HCT116 (cell line): ENCODE data around the gene TAC3. TPM values are rescaled to one million over a fixed set of nuclear protein-coding genes. Genes with fewer than 3 reads are reported as not detected.

Experiments used
- ATAC-seq: fragments of 200-7000 bp; cut with Tn5 transposase; 2 replicates; pipeline ENCODE4 v1.9.1; 2020; ENCODE audit warnings: mild to moderate bottlenecking, moderate library complexity
- BruUV-seq: library from RNA; stranded (reverse); fragments of 400-500 nt; replicated peaks from 2 replicates; lab custom pipeline; 2021; lab: Mats Ljungman, UMichigan
- CTCF ChIA-PET: fragments of 300-600 bp; sonication (Branson Sonifier 250); formaldehyde crosslinking; loops from one replicate; lab custom pipeline; 2021; ENCODE audit warnings: antibody characterized with exemption; lab: Charles Lee
- POLR2A ChIA-PET: fragments of 300-600, 350-600 bp; sonication (Branson Sonifier 250); formaldehyde crosslinking; loops from one replicate; lab custom pipeline; 2021; ENCODE audit warnings: antibody characterized with exemption; lab: Charles Lee
- RAD21 ChIA-PET, 2 experiments: fragments of 300-600 bp; sonication (Branson Sonifier 250); formaldehyde crosslinking; loops; one replicate each; lab custom pipeline; 2023; ENCODE audit warnings: low total read pairs in 2 of 2; ENCODE audit not compliant: uncharacterized antibody in 2 of 2, unreplicated experiment in 2 of 2, low non-redundant PET in 1 of 2; lab: Charles Lee
- DNase-seq: peaks from one replicate; pipeline ENCODE4 v3.0.0-alpha.2; 2010; ENCODE audit warnings: low read depth, low spot score
- H2AFZ ChIP-seq: fragments of 200-600 bp; shearing (Covaris generic), sonication (generic); 2 replicates; pipeline ENCODE4 v1.6.1; 2017; ENCODE audit warnings: low read depth, mixed run types, mixed read lengths, antibody characterized with exemption, low read length; ENCODE audit not compliant: poor library complexity, severe bottlenecking
- H3K27ac ChIP-seq: 2 replicates; pipeline ENCODE4 v1.5.1; 2012; ENCODE audit warnings: low read depth, low read length
- H3K27me3 ChIP-seq: fragments of 200-600 bp; sonication (generic); 2 replicates; pipeline ENCODE4 v1.6.1; 2016; ENCODE audit warnings: mixed run types, low read length, mixed read lengths; ENCODE audit not compliant: insufficient read depth
- H3K36me3 ChIP-seq, 2 experiments: fragments of 200-500 bp in 1 of 2; fragments of 200-600 bp in 1 of 2; sonication (Bioruptor generic) in 1 of 2; sonication (generic) in 1 of 2; 2 replicates each; pipeline versions ENCODE4 v1.5.1 to v1.6.1; 2014 to 2016; ENCODE audit warnings: low read length in 2 of 2, inconsistent platforms in 1 of 2, mixed read lengths in 1 of 2, mixed run types in 1 of 2; ENCODE audit not compliant: insufficient read depth in 2 of 2, control insufficient read depth in 1 of 2
- H3K4me1 ChIP-seq, 2 experiments: fragments of 200-600 bp in 1 of 2; sonication (generic) in 1 of 2; 2 replicates each; pipeline versions ENCODE4 v1.5.1 to v1.6.1; 2012 to 2017; ENCODE audit warnings: low read length in 2 of 2, inconsistent platforms in 1 of 2, mild to moderate bottlenecking in 1 of 2, mixed read lengths in 1 of 2, mixed run types in 1 of 2, moderate library complexity in 1 of 2; ENCODE audit not compliant: insufficient read depth in 2 of 2, control insufficient read depth in 1 of 2
- H3K4me2 ChIP-seq: fragments of 200-600 bp; sonication (generic); 2 replicates; pipeline ENCODE4 v1.6.1; 2017; ENCODE audit warnings: mixed run types, low read length, mixed read lengths
- H3K4me3 ChIP-seq, 2 experiments: fragments of 200-600 bp in 1 of 2; sonication (generic) in 1 of 2; replicated peaks in 1 of 2; 2 replicates each; pipeline ENCODE4 v1.5.1; 2011 to 2016; ENCODE audit warnings: low read length in 2 of 2, control low read depth in 1 of 2, low read depth in 1 of 2, mild to moderate bottlenecking in 1 of 2, mixed read lengths in 1 of 2, mixed run types in 1 of 2
- H3K79me2 ChIP-seq: fragments of 200-600 bp; sonication (generic); 2 replicates; pipeline ENCODE4 v1.6.1; 2017; ENCODE audit warnings: mild to moderate bottlenecking, mixed run types, low read length, moderate library complexity, mixed read lengths; ENCODE audit not compliant: insufficient read depth
- H3K9ac ChIP-seq: fragments of 200-600 bp; sonication (generic); 2 replicates; pipeline ENCODE4 v1.6.1; 2016; ENCODE audit warnings: low read length, mixed read lengths
- H3K9me2 ChIP-seq: fragments of 200-600 bp; sonication (generic), shearing (Covaris generic); 2 replicates; pipeline ENCODE4 v1.6.1; 2017; ENCODE audit warnings: mixed run types, mild to moderate bottlenecking, moderate library complexity; ENCODE audit not compliant: insufficient read depth
- H3K9me3 ChIP-seq, 2 experiments: fragments of 200-500 bp in 1 of 2; fragments of 200-600 bp in 1 of 2; sonication (Bioruptor generic) in 1 of 2; sonication (generic) in 1 of 2; 2 replicates each; pipeline ENCODE4 v1.6.1; 2014 to 2017; ENCODE audit warnings: low read length in 2 of 2, mixed read lengths in 2 of 2, inconsistent platforms in 1 of 2, low read depth in 1 of 2, mild to moderate bottlenecking in 1 of 2, mixed run types in 1 of 2, moderate library complexity in 1 of 2; ENCODE audit not compliant: control insufficient read depth in 1 of 2, insufficient read depth in 1 of 2
- H4K20me1 ChIP-seq: fragments of 200-600 bp; sonication (generic), shearing (Covaris generic); 2 replicates; pipeline ENCODE4 v1.6.1; 2017; ENCODE audit warnings: mixed run types, mild to moderate bottlenecking, moderate library complexity; ENCODE audit not compliant: insufficient read depth
- ATF3 ChIP-seq: IDR thresholded peaks from 2 replicates; pipeline ENCODE4 v1.6.1; 2012
- CBX3 ChIP-seq: IDR thresholded peaks from 2 replicates; pipeline ENCODE4 v1.6.1; 2012; ENCODE audit warnings: low read depth
- CEBPB ChIP-seq: IDR thresholded peaks from 2 replicates; pipeline ENCODE4 v1.6.1; 2012; ENCODE audit warnings: low read depth
- EZH2phosphoT487 ChIP-seq: fragments of 200-600 bp; IDR thresholded peaks from 2 replicates; pipeline ENCODE4 v1.6.1; 2018; ENCODE audit warnings: antibody characterized with exemption, borderline replicate concordance
- JUND ChIP-seq: IDR thresholded peaks from 2 replicates; pipeline ENCODE4 v1.6.1; 2012
- REST ChIP-seq: IDR thresholded peaks from 2 replicates; pipeline ENCODE4 v1.6.1; 2012; ENCODE audit warnings: low read depth
- SP1 ChIP-seq: IDR thresholded peaks from 2 replicates; pipeline ENCODE4 v1.6.1; 2012; ENCODE audit warnings: low read depth
- SRF ChIP-seq: IDR thresholded peaks from 2 replicates; pipeline ENCODE4 v1.6.1; 2012; ENCODE audit warnings: low read depth
- TCF7L2 ChIP-seq: IDR thresholded peaks from 2 replicates; pipeline ENCODE4 v1.7.0; 2011; ENCODE audit warnings: borderline replicate concordance, inconsistent platforms; ENCODE audit not compliant: insufficient read depth, insufficient read length; ENCODE audit errors: extremely low read depth
- ZBTB33 ChIP-seq: IDR thresholded peaks from 2 replicates; pipeline ENCODE4 v1.6.1; 2011; ENCODE audit warnings: mild to moderate bottlenecking, low read length, moderate library complexity; ENCODE audit not compliant: insufficient replicate concordance; ENCODE audit errors: extremely low read depth
- intact Hi-C: fragments of 100-400 bp; cut with micrococcal nuclease; formaldehyde crosslinking; loops from 2 replicates; pipeline ENCODE4 v1.10.0; 2022
- total RNA-seq: library from RNA; stranded (reverse); gene quantifications from one replicate; pipeline ENCODE4 v1.2.1, GENCODE V29; 2021; ENCODE audit not compliant: unreplicated experiment

TAC3 gene
- total RNA-seq, 1 experiment from 2014 or later, result not detected

DNA sequence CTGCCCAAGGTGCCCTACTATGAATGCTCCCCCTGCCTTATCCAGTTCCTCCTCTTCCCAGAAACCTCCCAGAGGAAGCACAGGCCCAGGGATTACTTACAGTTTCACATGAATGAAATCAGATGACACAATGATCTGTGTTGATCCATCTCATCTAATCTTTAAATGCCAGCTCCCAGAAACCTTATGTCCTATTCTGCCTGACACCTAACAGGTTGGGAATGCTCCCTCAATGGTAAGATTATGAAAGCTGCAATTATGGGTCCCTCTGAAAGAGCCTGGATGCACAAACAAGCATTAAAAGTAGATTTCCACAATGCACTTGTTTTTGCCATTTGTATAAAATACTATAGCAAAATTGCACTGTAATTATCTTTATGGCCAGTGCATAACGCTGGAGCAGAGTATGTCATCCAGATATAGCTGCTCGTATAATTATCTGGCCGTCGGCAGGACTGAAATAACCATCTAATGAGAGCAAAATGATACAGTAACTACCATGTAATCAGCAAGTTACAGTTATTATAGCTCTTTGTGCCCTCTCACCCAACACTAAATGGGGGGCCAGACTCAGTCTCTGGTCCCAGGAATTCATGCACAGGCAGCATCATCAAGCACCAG, 5.6 kb downstream of the TAC3 start:
- Histone ChIP-seq H3K9ac (no peak overlapping the region), H3K36me3 (no peaks in the 10 kb centered on the region), H3K4me3 (no peak overlapping the region), H2AFZ (no peak overlapping the region), H4K20me1 (no peaks in the 10 kb centered on the region), H3K9me3 (no peaks in the 10 kb centered on the region), H3K4me2 (no peak overlapping the region), H3K4me1 (peaks cover 0 to 15% of the 10 kb centered on the region in 2 experiments; a peak in 2 of 4 replicates), H3K27me3 (peaks cover 25% of the 10 kb centered on the region; the same call in 1 of the 2 replicates), H3K27ac (no peak overlapping the region), H3K9me2 (no peaks in the 10 kb centered on the region), H3K79me2 (peaks cover 4% of the 10 kb centered on the region)
- ChIA-PET CTCF (interaction anchor here (0.9 kb wide), 1 partner anchor 9 kb away, joined by 3 read pairs; no protein-coding TSS in a partner anchor), POLR2A (no interaction called here), RAD21 (no interaction called here)
- TF ChIP-seq CEBPB (no peak), SRF (no peak), EZH2phosphoT487 (no peak), SP1 (no peak), TCF7L2 (no peak), JUND (no peak), REST (no peak), ATF3 (no peak), ZBTB33 (no peak), CBX3 (no peak)
- intact Hi-C loops, result no loop called here
- no TSS peak for BruUV-seq
- DNase-seq (no peak), ATAC-seq (no peak)
